MM.1S (cell line): ENCODE data around the gene SC5D.

Source experiments
- EZH2phosphoT487 ChIP-seq: fragments of 300-600 bp; sonication (generic); IDR thresholded peaks from 2 replicates; pipeline ENCODE4 v1.6.1; 2018; ENCODE audit warnings: antibody characterized with exemption, low read length
- TF ChIP-seq, protein P1 (sequence below): fragments of 300-600 bp; sonication (generic); IDR thresholded peaks from 2 replicates; pipeline ENCODE4 v1.5.1; 2016; ENCODE audit warnings: antibody characterized with exemption, low read length, mixed read lengths

- TF ChIP-seq, protein P1, sequence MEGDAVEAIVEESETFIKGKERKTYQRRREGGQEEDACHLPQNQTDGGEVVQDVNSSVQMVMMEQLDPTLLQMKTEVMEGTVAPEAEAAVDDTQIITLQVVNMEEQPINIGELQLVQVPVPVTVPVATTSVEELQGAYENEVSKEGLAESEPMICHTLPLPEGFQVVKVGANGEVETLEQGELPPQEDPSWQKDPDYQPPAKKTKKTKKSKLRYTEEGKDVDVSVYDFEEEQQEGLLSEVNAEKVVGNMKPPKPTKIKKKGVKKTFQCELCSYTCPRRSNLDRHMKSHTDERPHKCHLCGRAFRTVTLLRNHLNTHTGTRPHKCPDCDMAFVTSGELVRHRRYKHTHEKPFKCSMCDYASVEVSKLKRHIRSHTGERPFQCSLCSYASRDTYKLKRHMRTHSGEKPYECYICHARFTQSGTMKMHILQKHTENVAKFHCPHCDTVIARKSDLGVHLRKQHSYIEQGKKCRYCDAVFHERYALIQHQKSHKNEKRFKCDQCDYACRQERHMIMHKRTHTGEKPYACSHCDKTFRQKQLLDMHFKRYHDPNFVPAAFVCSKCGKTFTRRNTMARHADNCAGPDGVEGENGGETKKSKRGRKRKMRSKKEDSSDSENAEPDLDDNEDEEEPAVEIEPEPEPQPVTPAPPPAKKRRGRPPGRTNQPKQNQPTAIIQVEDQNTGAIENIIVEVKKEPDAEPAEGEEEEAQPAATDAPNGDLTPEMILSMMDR, result no peak
- no peak for TF ChIP-seq EZH2phosphoT487
These were observed 10.9 kb upstream of the SC5D start for GRCh38 chr11:121281698-121282097.
